ENCODE results near the gene PRSS1.

Gene PRSS1

DNA sequence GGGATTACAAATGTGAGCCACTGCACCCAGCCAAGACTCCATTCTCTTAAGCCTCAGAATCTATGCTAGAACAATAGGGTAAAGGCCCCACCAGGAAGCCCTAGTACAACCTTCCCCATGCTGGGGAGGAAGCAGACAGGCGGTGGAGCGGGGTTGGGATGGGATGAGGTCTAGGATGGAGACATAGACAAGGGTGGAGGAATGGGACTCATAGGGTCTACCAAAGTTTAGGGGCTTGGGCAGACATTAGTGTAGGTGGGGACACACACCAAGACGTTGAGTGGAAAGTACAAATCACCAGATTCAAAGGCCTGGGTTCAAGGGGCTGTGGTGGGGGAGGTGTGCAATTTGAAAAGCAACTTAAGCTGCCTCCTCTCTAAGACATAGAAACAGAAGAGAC lies 40.8 kb downstream of the PRSS1 start:
- TF ChIP-seq, protein P1, sequence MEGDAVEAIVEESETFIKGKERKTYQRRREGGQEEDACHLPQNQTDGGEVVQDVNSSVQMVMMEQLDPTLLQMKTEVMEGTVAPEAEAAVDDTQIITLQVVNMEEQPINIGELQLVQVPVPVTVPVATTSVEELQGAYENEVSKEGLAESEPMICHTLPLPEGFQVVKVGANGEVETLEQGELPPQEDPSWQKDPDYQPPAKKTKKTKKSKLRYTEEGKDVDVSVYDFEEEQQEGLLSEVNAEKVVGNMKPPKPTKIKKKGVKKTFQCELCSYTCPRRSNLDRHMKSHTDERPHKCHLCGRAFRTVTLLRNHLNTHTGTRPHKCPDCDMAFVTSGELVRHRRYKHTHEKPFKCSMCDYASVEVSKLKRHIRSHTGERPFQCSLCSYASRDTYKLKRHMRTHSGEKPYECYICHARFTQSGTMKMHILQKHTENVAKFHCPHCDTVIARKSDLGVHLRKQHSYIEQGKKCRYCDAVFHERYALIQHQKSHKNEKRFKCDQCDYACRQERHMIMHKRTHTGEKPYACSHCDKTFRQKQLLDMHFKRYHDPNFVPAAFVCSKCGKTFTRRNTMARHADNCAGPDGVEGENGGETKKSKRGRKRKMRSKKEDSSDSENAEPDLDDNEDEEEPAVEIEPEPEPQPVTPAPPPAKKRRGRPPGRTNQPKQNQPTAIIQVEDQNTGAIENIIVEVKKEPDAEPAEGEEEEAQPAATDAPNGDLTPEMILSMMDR (IDR thresholded peaks at IDR 0.05; ENCODE audit: control insufficient read depth, extremely low read depth, insufficient read depth): no peak
- no peak for DNase-seq (ENCODE audit: low read depth)
- H3K4me3 ChIP-seq (ENCODE audit: low read depth, low read length): no peak overlapping the region

DNA sequence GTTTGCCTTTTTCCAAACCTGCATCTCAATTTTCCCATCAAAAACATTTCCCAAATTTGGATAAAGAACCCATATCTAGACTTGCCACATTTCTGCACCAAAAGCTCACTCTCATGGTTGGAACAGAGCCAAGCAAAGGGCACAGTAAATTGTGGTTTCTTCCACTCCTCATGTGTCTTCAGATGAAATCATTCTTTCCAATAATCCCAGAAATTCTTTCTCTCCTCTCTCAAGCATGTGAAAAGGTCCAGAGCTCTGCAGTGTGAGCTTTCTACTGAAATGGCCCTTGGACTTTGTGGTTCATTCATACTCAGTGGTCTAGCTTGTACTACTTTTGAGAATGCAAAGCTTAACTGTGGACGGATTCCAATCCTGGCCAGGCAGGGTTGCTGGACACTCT lies 41.3 kb downstream of the PRSS1 start:
- DNase-seq (ENCODE audit: low read depth): no peak
- TF ChIP-seq, protein P1 (IDR thresholded peaks at IDR 0.05; ENCODE audit: control insufficient read depth, extremely low read depth, insufficient read depth): no peak
- H3K4me3 ChIP-seq (ENCODE audit: low read depth, low read length): no peak overlapping the region

DNA sequence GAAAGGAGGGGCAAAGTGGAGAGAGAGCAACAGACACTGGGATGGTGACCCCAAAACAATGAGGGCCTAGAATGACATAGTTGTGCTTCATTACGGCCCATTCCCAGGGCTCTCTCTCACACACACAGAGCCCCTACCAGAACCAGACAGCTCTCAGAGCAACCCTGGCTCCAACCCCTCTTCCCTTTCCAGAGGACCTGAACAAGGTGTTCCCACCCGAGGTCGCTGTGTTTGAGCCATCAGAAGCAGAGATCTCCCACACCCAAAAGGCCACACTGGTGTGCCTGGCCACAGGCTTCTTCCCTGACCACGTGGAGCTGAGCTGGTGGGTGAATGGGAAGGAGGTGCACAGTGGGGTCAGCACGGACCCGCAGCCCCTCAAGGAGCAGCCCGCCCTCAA lies 42.2 kb downstream of the PRSS1 start:
- TF ChIP-seq, protein P1 (IDR thresholded peaks at IDR 0.05; ENCODE audit: control insufficient read depth, extremely low read depth, insufficient read depth): no peak
- no peak for DNase-seq (ENCODE audit: low read depth)
- H3K4me3 ChIP-seq (ENCODE audit: low read depth, low read length): no peak overlapping the region

DNA sequence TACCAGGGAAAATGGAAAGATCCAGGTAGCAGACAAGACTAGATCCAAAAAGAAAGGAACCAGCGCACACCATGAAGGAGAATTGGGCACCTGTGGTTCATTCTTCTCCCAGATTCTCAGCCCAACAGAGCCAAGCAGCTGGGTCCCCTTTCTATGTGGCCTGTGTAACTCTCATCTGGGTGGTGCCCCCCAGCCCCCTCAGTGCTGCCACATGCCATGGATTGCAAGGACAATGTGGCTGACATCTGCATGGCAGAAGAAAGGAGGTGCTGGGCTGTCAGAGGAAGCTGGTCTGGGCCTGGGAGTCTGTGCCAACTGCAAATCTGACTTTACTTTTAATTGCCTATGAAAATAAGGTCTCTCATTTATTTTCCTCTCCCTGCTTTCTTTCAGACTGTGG lies 42.9 kb downstream of the PRSS1 start:
- TF ChIP-seq, protein P1 (IDR thresholded peaks at IDR 0.05; ENCODE audit: control insufficient read depth, extremely low read depth, insufficient read depth): no peak
- DNase-seq (ENCODE audit: low read depth): no peak
- no peak overlapping the region for H3K4me3 ChIP-seq (ENCODE audit: low read depth, low read length)

DNA sequence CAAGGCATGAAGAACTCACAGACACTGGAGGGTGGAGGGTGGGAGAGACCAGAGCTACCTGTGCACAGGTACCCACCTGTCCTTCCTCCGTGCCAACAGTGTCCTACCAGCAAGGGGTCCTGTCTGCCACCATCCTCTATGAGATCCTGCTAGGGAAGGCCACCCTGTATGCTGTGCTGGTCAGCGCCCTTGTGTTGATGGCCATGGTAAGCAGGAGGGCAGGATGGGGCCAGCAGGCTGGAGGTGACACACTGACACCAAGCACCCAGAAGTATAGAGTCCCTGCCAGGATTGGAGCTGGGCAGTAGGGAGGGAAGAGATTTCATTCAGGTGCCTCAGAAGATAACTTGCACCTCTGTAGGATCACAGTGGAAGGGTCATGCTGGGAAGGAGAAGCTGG lies 43.3 kb downstream of the PRSS1 start:
- DNase-seq (ENCODE audit: low read depth): no peak
- no peak overlapping the region for H3K4me3 ChIP-seq (ENCODE audit: low read depth, low read length)
- TF ChIP-seq, protein P1 (IDR thresholded peaks at IDR 0.05; ENCODE audit: control insufficient read depth, extremely low read depth, insufficient read depth): no peak

DNA sequence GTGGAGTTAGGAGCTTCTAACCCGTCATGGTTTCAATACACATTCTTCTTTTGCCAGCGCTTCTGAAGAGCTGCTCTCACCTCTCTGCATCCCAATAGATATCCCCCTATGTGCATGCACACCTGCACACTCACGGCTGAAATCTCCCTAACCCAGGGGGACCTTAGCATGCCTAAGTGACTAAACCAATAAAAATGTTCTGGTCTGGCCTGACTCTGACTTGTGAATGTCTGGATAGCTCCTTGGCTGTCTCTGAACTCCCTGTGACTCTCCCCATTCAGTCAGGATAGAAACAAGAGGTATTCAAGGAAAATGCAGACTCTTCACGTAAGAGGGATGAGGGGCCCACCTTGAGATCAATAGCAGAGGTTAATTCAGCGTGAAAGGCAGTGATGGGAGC lies 43.9 kb downstream of the PRSS1 start:
- no peak for DNase-seq (ENCODE audit: low read depth)
- H3K4me3 ChIP-seq (ENCODE audit: low read depth, low read length): no peak overlapping the region
- TF ChIP-seq, protein P1 (IDR thresholded peaks at IDR 0.05; ENCODE audit: control insufficient read depth, extremely low read depth, insufficient read depth): no peak

DNA sequence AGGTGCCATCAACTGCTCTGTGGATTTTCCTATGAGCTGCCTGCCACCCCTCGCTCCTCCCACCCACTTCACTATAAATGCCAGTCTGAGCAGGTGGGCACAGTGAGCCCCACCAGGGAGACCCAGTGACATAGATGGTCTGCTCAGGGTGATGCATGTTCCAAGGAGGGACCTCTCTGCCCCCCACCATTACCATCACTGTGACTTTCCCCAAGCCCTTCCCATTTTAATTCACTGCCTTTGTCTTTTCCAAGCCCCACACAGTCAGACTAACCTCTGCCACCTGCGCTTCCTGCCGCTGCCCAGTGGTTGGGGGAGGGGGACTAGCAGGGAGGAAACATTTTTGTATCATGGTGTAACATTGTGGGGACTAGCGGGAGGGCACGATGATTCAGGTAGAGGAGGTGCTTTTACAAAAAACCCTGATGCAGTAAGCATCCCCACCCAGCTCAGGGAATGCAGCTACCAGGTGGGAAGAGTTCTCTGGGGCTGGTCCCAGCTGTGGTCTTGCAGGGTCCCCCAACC lies 46.1 kb downstream of the PRSS1 start:
- H3K4me3 ChIP-seq (ENCODE audit: low read depth, low read length): no peak overlapping the region
- DNase-seq (ENCODE audit: low read depth): no peak
- TF ChIP-seq, protein P1 (IDR thresholded peaks at IDR 0.05; ENCODE audit: control insufficient read depth, extremely low read depth, insufficient read depth): no peak
